Epithelial cell of esophagus (primary cell): ENCODE results near the gene FBXW8.
"Not testable (repeated sequence)": the region's sequence is repeated elsewhere in the genome, so short reads cannot be mapped to it uniquely, and the experiment has no call there.

Experiments
- DNase-seq: peaks from one replicate; pipeline ENCODE4 v3.0.0; 2010; ENCODE audit warnings: low read depth
- H3K4me3 ChIP-seq: 2 replicates; pipeline ENCODE4 v1.5.1; 2011; ENCODE audit warnings: mild to moderate bottlenecking, low read length, control low read depth
- TF ChIP-seq, protein P1 (sequence below): IDR thresholded peaks from 2 replicates; pipeline ENCODE4 v1.5.1; 2011; ENCODE audit warnings: low read depth, mild to moderate bottlenecking, low read length, control low read depth, inconsistent platforms; ENCODE audit not compliant: insufficient read depth; ENCODE audit errors: missing control alignments

FBXW8 gene

DNA sequence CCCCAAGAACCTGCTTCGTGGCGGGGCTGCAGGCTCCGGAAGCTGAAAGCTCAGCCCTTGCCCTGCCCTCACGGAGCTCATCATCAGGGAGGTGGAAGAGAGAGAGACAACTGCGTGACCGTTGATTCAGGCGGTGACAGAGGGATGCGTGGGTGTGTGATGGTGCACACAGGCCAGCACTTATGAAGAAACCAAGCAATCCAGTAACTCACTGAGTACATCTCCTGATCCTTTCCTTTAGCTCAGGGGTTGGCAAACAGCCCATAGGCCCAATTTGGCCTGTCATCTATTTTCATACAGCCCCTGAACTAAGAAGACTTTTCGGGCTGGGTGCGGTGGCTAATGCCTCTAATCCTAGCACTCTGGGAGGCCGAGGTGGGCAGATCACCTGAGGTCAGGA is 138.5 kb downstream of the FBXW8 start:
- DNase-seq: no peak
- TF ChIP-seq, protein P1, sequence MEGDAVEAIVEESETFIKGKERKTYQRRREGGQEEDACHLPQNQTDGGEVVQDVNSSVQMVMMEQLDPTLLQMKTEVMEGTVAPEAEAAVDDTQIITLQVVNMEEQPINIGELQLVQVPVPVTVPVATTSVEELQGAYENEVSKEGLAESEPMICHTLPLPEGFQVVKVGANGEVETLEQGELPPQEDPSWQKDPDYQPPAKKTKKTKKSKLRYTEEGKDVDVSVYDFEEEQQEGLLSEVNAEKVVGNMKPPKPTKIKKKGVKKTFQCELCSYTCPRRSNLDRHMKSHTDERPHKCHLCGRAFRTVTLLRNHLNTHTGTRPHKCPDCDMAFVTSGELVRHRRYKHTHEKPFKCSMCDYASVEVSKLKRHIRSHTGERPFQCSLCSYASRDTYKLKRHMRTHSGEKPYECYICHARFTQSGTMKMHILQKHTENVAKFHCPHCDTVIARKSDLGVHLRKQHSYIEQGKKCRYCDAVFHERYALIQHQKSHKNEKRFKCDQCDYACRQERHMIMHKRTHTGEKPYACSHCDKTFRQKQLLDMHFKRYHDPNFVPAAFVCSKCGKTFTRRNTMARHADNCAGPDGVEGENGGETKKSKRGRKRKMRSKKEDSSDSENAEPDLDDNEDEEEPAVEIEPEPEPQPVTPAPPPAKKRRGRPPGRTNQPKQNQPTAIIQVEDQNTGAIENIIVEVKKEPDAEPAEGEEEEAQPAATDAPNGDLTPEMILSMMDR: no peak
- no peak overlapping the region for H3K4me3 ChIP-seq

DNA sequence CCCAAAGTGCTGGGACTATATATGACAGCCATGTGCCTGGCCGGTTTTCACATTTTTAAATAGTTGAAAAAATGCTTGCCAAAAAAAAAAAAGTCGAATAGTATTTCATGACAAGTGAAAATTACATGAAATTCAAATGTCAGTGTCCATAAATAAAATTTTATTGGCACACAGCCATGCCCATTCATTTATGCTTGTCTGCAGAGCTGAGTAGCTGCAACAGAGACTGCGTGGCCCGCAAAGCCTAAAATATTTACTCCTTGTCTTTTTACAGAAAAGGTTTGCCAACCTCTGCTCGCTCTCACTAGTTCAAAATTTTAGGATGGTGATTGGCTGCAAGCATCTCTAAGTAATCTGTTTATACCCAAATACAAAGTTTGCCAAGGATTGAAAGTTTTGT is 139.3 kb downstream of the FBXW8 start:
- no peak overlapping the region for H3K4me3 ChIP-seq
- no peak for DNase-seq
- TF ChIP-seq, protein P1: no peak

DNA sequence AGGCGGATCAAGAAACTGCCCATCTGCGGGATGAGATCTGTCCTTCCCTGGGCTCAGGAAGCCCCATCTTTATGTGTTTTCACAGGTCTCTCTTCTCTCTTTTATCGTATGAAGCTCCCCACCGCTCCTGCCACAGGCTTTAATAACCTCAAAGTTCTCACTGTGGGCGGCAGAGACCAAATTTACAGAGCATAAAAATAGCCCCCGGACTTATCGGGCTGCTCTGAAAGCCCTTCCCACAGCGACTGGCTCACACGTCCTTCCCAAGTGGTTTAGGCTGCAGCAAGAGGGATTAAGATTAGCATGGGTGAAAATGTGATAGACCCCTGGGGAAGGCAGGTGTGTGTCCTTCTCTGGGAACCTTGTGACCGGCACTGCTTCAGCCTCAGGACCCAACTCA is 140.6 kb downstream of the FBXW8 start:
- no peak overlapping the region for H3K4me3 ChIP-seq
- TF ChIP-seq, protein P1: no peak
- no peak for DNase-seq

DNA sequence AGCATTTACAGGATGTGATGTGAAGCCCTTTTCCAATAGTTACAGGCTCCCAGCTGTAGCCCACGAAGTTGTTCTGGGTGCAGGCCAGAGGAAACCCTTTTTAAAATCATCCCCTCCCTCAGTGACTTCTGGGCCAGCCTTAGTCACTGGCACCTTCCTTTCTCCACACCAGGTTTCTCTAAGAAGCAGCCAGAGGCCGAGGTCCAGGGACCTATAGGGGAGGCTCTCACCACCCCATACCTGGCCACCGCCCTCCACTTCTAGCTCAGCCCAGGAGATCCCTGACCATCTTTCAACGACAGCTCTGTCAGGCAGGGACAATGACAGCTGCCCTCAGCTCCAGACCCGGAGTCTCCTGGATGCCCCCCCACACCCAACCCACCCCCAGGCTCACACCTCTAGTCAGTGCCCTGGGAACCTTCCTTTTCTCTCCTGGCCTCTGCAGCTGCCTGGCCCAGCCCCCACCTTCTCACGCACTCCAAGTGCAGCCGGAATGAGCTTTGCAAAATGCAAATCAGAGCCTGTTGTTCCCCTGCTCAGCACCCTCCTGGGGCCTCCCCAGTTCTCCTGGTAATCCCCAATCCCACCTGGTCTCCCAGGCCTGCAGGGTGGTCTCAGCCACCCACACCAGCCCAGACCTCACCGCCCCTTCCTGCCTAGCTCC is 141.8 kb downstream of the FBXW8 start:
- no peak overlapping the region for H3K4me3 ChIP-seq
- TF ChIP-seq, protein P1: no peak
- no peak for DNase-seq

DNA sequence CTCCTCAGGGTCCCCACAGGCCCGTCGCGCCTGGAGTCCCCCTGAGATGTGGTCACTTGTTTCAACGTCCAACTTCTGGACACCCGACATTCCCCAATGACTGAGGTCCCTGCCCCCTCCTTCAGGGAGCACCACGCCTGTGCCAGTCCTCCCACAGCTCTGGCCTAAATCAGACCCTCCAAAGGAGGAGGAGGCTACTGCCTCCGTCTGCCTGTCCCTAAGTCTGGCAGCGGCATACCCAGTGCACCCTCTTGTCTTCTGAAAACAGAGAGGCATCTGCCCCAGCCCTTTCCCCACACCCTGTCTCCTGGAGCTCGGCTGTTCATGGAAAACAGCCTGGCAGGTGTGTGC is 142.3 kb downstream of the FBXW8 start:
- DNase-seq: no peak
- TF ChIP-seq, protein P1: no peak
- H3K4me3 ChIP-seq: no peak overlapping the region

DNA sequence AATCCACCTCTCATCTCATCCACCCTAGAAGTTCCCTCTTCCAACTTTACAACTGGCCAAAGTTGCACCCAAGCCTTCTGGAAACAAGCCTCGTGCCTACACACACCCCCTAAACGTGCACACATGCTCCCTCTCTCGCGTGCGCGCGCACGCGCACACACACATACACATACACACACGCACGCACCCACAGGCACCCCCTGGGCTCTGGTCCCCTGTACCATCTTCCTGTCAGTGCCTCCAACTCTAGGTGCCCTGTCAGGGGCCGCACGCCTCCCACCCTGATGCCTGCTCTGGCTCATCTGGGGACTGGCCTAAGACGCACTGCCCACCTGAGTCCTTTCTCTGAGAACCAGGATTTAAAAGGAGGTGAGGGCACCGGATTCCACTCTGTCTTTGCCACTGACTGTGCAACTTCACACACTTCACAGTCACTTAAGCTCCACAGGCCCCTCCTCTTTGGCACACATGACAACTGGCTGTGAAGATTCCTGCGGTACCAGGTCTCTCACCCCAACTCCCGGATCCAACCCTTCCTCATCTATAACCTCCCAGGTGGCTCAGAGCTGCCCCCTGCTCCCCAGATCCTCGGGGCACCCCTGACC is 142.9 kb downstream of the FBXW8 start:
- TF ChIP-seq, protein P1: no peak
- H3K4me3 ChIP-seq: no peak overlapping the region
- no peak for DNase-seq

DNA sequence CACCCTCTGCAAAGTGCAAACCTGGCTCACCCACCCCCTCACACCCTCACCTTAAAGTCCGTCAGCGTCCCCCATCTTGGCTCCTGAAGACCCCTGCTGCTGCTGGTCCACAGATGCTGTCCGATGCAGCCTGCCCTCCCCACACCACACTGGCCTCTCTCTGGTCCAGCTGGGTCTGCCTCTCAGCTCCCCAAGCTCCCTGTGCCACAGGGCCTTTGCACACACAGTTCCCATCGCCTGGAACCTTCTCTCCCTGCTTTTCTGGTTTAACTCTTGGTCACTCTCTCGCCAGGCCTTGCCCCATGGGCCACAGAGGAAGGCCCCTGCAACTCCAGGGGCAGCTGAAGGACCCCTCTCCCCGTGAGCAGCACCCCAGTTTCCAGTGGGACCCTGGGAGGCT is 143.5 kb downstream of the FBXW8 start:
- TF ChIP-seq, protein P1: no peak
- no peak overlapping the region for H3K4me3 ChIP-seq
- DNase-seq: no peak

DNA sequence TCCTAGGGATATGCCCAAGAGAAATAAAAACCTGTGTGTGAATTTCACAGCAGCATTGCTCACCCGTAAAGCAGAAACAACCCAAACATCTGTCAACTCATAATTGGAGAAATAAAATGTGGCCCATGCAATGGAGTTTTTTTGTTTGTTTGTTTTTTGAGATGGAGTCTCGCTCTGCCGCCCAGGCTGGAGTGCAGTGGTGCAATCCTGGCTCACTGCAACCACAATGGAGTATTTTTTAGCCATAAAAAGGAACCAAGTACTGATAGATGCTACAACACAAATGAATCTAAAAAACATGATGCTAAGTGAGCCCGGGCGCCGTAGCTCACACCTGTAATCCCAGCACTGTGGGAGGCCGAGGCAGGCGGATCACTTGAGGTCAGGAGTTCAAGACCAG is 146.9 kb downstream of the FBXW8 start:
- DNase-seq, H3K4me3 ChIP-seq: not testable (repeated sequence)
